Keratinocyte (primary cell): Measurements from ENCODE around the gene FBXO27. TPM values are rescaled to one million over a fixed set of nuclear protein-coding genes. Genes with fewer than 3 reads are reported as not detected.

Experiments
- DNase-seq: peaks from one replicate; pipeline ENCODE4 v3.0.0-alpha.2; 2011; ENCODE audit warnings: low read depth, missing footprints, low spot score
- FAIRE-seq: peaks from 2 replicates; lab custom pipeline; 2011; peaks lifted over from hg19 to GRCh38; lab: Jason Lieb, UNC
- H2AFZ ChIP-seq: 2 replicates; pipeline ENCODE4 v1.6.0; 2012; ENCODE audit warnings: low read length, control low read depth, inconsistent platforms; ENCODE audit not compliant: control insufficient read depth
- H3K27ac ChIP-seq: 2 replicates; pipeline ENCODE4 v1.5.1; 2011; ENCODE audit warnings: low read length; ENCODE audit not compliant: control insufficient read depth, insufficient read depth
- H3K27me3 ChIP-seq: 3 replicates; pipeline ENCODE4 v1.6.0; 2011; ENCODE audit warnings: low read length; ENCODE audit not compliant: control insufficient read depth, insufficient read depth; ENCODE audit errors: extremely low read depth
- H3K36me3 ChIP-seq, 2 experiments: 2 replicates in 1 of 2; 3 replicates in 1 of 2; pipeline ENCODE4 v1.5.1; 2011; ENCODE audit warnings: low read length in 2 of 2, mild to moderate bottlenecking in 1 of 2; ENCODE audit not compliant: control insufficient read depth in 2 of 2, insufficient read depth in 2 of 2; ENCODE audit errors: extremely low read depth in 1 of 2
- H3K4me1 ChIP-seq: 3 replicates; pipeline ENCODE4 v1.5.1; 2011; ENCODE audit warnings: low read length; ENCODE audit not compliant: control insufficient read depth, insufficient read depth; ENCODE audit errors: extremely low read depth
- H3K4me2 ChIP-seq: 3 replicates; pipeline ENCODE4 v1.6.0; 2011; ENCODE audit warnings: low read depth, low read length; ENCODE audit not compliant: control insufficient read depth, insufficient read depth; ENCODE audit errors: extremely low read depth
- H3K4me3 ChIP-seq, 3 experiments: fragments of 200-600 bp in 1 of 3; sonication (generic) in 1 of 3; 2 replicates in 2 of 3; 3 replicates in 1 of 3; pipeline ENCODE4 v1.5.1; 2011 to 2016; ENCODE audit warnings: low read length in 3 of 3, mild to moderate bottlenecking in 3 of 3, control low read depth in 2 of 3, inconsistent platforms in 1 of 3, low read depth in 1 of 3, mixed read lengths in 1 of 3, mixed run types in 1 of 3, moderate library complexity in 1 of 3; ENCODE audit not compliant: control insufficient read depth in 2 of 3, insufficient read depth in 2 of 3; ENCODE audit errors: extremely low read depth in 1 of 3
- H3K79me2 ChIP-seq: 2 replicates; pipeline ENCODE4 v1.6.0; 2012; ENCODE audit warnings: low read length; ENCODE audit not compliant: control insufficient read depth, insufficient read depth
- H3K9ac ChIP-seq: 3 replicates; pipeline ENCODE4 v1.6.0; 2011; ENCODE audit warnings: low read length; ENCODE audit not compliant: control insufficient read depth, insufficient read depth; ENCODE audit errors: extremely low read depth
- H3K9me1 ChIP-seq: 3 replicates; pipeline ENCODE4 v1.6.0; 2011; ENCODE audit warnings: low read length; ENCODE audit not compliant: control insufficient read depth, insufficient read depth; ENCODE audit errors: extremely low read depth
- H3K9me3 ChIP-seq: 2 replicates; pipeline ENCODE4 v1.5.1; 2012; ENCODE audit warnings: low read depth, low read length; ENCODE audit not compliant: control insufficient read depth
- H4K20me1 ChIP-seq: 3 replicates; pipeline ENCODE4 v1.6.0; 2011; ENCODE audit warnings: low read length; ENCODE audit not compliant: control insufficient read depth, insufficient read depth; ENCODE audit errors: extremely low read depth
- EZH2 ChIP-seq: IDR thresholded peaks from one replicate; pipeline ENCODE4 v1.6.1; 2012; ENCODE audit warnings: inconsistent platforms, mild to moderate bottlenecking, low read length, moderate library complexity
- dilution Hi-C: fragments of 300-500 bp; cut with MboI; formaldehyde crosslinking; loops from one replicate; pipeline ENCODE4 v1.7.0; 2020; ENCODE audit warnings: low sequenced_read_pairs; ENCODE audit not compliant: extremely low pct_ligation_motif_present
- polyA plus RNA-seq, 5 experiments: library from polyadenylated mRNA; depleted of rRNA in 3 of 5; stranded (reverse) in 3 of 5; stranded (forward) in 1 of 5; unstranded in 1 of 5; fragments of >200 nt; gene quantifications; 1 replicate in 1 of 5; 2 replicates in 3 of 5; 3 replicates in 1 of 5; pipeline versions ENCODE4 v1.2.1 to v1.2.3, GENCODE V29; 2011 to 2012; ENCODE audit warnings: missing spikeins in 2 of 5, low read depth in 1 of 5, low replicate concordance in 1 of 5
- TF ChIP-seq, protein P1 (sequence below), 3 experiments: IDR thresholded peaks in 1 of 3; conservative IDR thresholded peaks in 1 of 3; optimal IDR thresholded peaks in 1 of 3; 2 replicates in 2 of 3; 3 replicates in 1 of 3; pipeline versions ENCODE3 to v1.5.1; 2011; ENCODE audit warnings: low read length in 3 of 3, mild to moderate bottlenecking in 3 of 3, moderate library complexity in 2 of 3, control low read depth in 1 of 3, inconsistent platforms in 1 of 3; ENCODE audit not compliant: insufficient read depth in 2 of 3; ENCODE audit errors: extremely low read depth in 1 of 3

The FBXO27 gene
- polyA plus RNA-seq, 1 donor (not counting 4 experiments of a cell fraction or from before 2014, with no cell fraction given), result 4.4 TPM

- Histone ChIP-seq H3K27ac (peak overlapping the region; percentile 65), H3K9me3 (no peaks in the 10 kb centered on the region), H3K4me3 (peak overlapping the region; percentile 29 to 70 (median 50)), H3K4me2 (peak overlapping the region; percentile 62), H3K27me3 (no peaks in the 10 kb centered on the region), H3K9ac (peak overlapping the region; percentile 53), H2AFZ (peak overlapping the region; percentile 77), H3K4me1 (peaks cover 29% of the 10 kb centered on the region), H3K79me2 (no peaks in the 10 kb centered on the region), H3K9me1 (no peaks in the 10 kb centered on the region), H3K36me3 (no peaks in the 10 kb centered on the region), H4K20me1 (no peaks in the 10 kb centered on the region)
- FAIRE-seq (no peak), DNase-seq (no peak)
- dilution Hi-C loops, result no loop called here
- no peak for TF ChIP-seq EZH2
- TF ChIP-seq, protein P1, sequence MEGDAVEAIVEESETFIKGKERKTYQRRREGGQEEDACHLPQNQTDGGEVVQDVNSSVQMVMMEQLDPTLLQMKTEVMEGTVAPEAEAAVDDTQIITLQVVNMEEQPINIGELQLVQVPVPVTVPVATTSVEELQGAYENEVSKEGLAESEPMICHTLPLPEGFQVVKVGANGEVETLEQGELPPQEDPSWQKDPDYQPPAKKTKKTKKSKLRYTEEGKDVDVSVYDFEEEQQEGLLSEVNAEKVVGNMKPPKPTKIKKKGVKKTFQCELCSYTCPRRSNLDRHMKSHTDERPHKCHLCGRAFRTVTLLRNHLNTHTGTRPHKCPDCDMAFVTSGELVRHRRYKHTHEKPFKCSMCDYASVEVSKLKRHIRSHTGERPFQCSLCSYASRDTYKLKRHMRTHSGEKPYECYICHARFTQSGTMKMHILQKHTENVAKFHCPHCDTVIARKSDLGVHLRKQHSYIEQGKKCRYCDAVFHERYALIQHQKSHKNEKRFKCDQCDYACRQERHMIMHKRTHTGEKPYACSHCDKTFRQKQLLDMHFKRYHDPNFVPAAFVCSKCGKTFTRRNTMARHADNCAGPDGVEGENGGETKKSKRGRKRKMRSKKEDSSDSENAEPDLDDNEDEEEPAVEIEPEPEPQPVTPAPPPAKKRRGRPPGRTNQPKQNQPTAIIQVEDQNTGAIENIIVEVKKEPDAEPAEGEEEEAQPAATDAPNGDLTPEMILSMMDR (optimal IDR thresholded peaks at IDR 0.05 in 1 of 3, IDR thresholded peaks at IDR 0.05 in 1 of 3, conservative IDR thresholded peaks at IDR 0.05 in 1 of 3; ENCODE audit: extremely low read depth in 1 of 3, insufficient read depth in 2 of 3, low read length in 3 of 3), result no peak
Measured at GRCh38 chr19:39030854-39031367, 1.4 kb downstream of the FBXO27 start.

- no peak overlapping the region for H3K27ac ChIP-seq
- H3K4me3 ChIP-seq, result no peak overlapping the region
- no peaks in the 10 kb centered on the region for H3K79me2 ChIP-seq
- no peaks in the 10 kb centered on the region for H4K20me1 ChIP-seq
- DNase-seq, result no peak
- H3K9ac ChIP-seq, result no peak overlapping the region
- dilution Hi-C loops, result no loop called here
- no peaks in the 10 kb centered on the region for H3K9me1 ChIP-seq
- no peaks in the 10 kb centered on the region for H3K36me3 ChIP-seq
- no peak overlapping the region for H3K4me2 ChIP-seq
- no peak overlapping the region for H2AFZ ChIP-seq
- no peak for TF ChIP-seq EZH2
- TF ChIP-seq, protein P1 (optimal IDR thresholded peaks at IDR 0.05 in 1 of 3, IDR thresholded peaks at IDR 0.05 in 1 of 3, conservative IDR thresholded peaks at IDR 0.05 in 1 of 3; ENCODE audit: extremely low read depth in 1 of 3, insufficient read depth in 2 of 3, low read length in 3 of 3), result no peak
- no peaks in the 10 kb centered on the region for H3K4me1 ChIP-seq
- FAIRE-seq, result no peak
- no peaks in the 10 kb centered on the region for H3K27me3 ChIP-seq
- no peaks in the 10 kb centered on the region for H3K9me3 ChIP-seq
Measured at GRCh38 chr19:39024875-39025641, 7.3 kb downstream of the FBXO27 start.
